ENCODE data around the gene OR52I1. TPM values are rescaled to one million over a fixed set of nuclear protein-coding genes. Genes with fewer than 3 reads are reported as not detected.

Gene OR52I1
- total RNA-seq, 2 experiments from 2014 or later, result not detected

DNA sequence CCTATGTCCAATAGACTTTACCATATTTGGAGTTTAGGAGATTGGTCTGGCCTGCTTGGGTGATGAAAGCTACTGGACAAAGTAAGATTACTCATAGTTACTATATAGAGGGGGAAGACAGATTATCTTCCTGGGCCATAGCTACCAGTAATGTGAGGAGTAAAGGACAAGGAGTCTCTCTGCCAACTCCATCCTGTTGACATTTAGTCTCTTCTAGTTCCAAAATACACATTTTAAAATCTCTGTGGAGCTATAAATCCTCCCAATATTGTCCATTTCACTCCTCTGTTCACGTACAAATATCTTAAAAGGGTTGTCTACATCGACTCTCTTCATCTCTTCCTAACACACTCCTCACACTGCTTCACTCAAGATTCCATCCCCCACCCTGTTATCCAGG, 42.3 kb downstream of the OR52I1 start:
- ATAC-seq (ENCODE audit: poor library complexity) (no peak), DNase-seq (no peak)
- no peaks in the 10 kb centered on the region for H3K36me3 Mint-ChIP-seq (ENCODE audit: low read depth)
- ChIA-PET CTCF (interaction anchor here (0.8 to 2.2 kb wide), 4 partner anchors 9 to 1177 kb away, joined by 3 to 6 read pairs (median 4); no protein-coding TSS in a partner anchor), POLR2A (interaction anchor here (1.5 kb wide), 1 partner anchor 28 kb away, joined by 4 read pairs; the partner anchor contains the start of gene TRIM68)
- Histone ChIP-seq H3K4me3 (ENCODE audit: low read length) (no peak overlapping the region), H3K36me3 (ENCODE audit: insufficient read depth, low read length) (no peaks in the 10 kb centered on the region), H3K9me3 (ENCODE audit: control insufficient read depth in 1 of 2, insufficient read depth in 1 of 2, low read length in 2 of 2) (no peaks in the 10 kb centered on the region), H3K27me3 (ENCODE audit: control insufficient read depth in 1 of 2, insufficient read depth in 2 of 2, low read length in 2 of 2) (peaks cover 2 to 7% of the 10 kb centered on the region in 2 experiments), H3K27ac (ENCODE audit: low read depth in 1 of 2, low read length in 2 of 2) (no peak overlapping the region), H3K4me1 (ENCODE audit: insufficient read depth, low read length) (peaks cover 7% of the 10 kb centered on the region)
- no peak overlapping the region for H3K27ac Mint-ChIP-seq
- intact Hi-C loops (cut with DNase I, micrococcal nuclease), result loop anchor here (2.0 to 5.0 kb wide), 3 partner anchors 449 to 1717 kb away; no protein-coding TSS in a partner anchor
- peaks cover 24% of the 10 kb centered on the region for H3K27me3 Mint-ChIP-seq
- H3K4me3 Mint-ChIP-seq, result no peak overlapping the region
- TF ChIP-seq CTCF (IDR thresholded peaks at IDR 0.05), result no peak
- H3K9me3 Mint-ChIP-seq, result no peaks in the 10 kb centered on the region
- no peaks in the 10 kb centered on the region for H3K4me1 Mint-ChIP-seq (ENCODE audit: low read depth)

DNA sequence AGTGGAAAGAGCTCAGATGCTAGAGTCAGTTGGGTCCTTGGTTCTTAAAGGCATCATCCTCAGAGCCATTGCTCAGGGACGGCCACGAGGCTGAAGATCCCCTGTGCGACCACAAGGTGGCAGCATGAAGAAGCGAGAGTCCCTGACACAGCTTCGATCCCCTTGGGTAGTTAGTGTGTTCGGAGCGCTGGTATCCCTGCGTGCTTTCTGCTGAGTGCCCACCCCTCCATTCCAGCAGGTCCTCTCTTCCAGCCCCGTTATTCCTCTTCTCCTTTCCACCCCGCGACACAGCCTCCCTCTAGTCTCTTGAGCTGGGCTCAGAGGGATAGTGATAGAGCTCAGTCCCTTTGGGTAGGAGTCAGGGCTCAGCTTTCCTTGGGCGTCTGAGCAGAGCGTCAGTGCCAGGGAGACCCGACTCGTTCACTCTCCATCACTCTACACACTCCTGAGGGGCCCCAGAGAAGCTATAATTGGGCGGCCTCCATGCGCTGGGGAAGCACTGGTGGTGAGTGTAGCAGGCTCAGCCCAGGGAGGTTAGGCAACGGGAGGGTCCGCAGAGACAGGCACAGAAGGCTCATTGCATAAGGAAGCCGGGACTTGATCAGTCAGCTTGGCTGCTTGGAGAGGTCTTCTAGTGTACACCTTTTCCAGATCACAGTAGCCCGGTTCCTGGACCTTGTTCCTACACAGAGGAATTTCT, 43.3 kb downstream of the OR52I1 start, which contains the start of gene OR51D1:
OR51D1 (plus strand) TSS at position 516 of the 700 bp plus-strand sequence. CDS start 2,314 bp downstream, outside the sequence.
- Histone ChIP-seq H3K27me3 (ENCODE audit: control insufficient read depth in 1 of 2, insufficient read depth in 2 of 2, low read length in 2 of 2) (peaks cover 4 to 7% of the 10 kb centered on the region in 2 experiments), H3K27ac (ENCODE audit: low read depth in 1 of 2, low read length in 2 of 2) (no peak within 1 kb of the TSS), H3K9me3 (ENCODE audit: control insufficient read depth in 1 of 2, insufficient read depth in 1 of 2, low read length in 2 of 2) (no peaks in the 10 kb centered on the region), H3K4me1 (ENCODE audit: insufficient read depth, low read length) (peaks cover 7% of the 10 kb centered on the region), H3K36me3 (ENCODE audit: insufficient read depth, low read length) (no peaks in the 10 kb centered on the region), H3K4me3 (ENCODE audit: low read length) (no peak within 1 kb of the TSS)
- H3K9me3 Mint-ChIP-seq, result no peaks in the 10 kb centered on the region
- H3K27me3 Mint-ChIP-seq, result peaks cover 24% of the 10 kb centered on the region
- DNase-seq (peak; percentile 47 to 80 (median 57)), ATAC-seq (ENCODE audit: poor library complexity) (peak; percentile 86)
- intact Hi-C loops (cut with DNase I, micrococcal nuclease), result loop anchor here (1.0 to 5.0 kb wide), 4 partner anchors 450 to 1716 kb away; partner anchors contain the start of gene OR52N2 (in 1 of the 2)
- peak; percentile 87 for TF ChIP-seq CTCF (IDR thresholded peaks at IDR 0.05)
- H3K4me1 Mint-ChIP-seq (ENCODE audit: low read depth), result no peaks in the 10 kb centered on the region
- H3K4me3 Mint-ChIP-seq, result no peak within 1 kb of the TSS
- CTCF ChIA-PET, result interaction anchor here (0.8 to 2.2 kb wide), 5 partner anchors 10 to 1716 kb away, joined by 3 to 6 read pairs (median 5); no protein-coding TSS in a partner anchor
- H3K36me3 Mint-ChIP-seq (ENCODE audit: low read depth), result no peaks in the 10 kb centered on the region
- POLR2A ChIA-PET, result interaction anchor here (0.6 to 1.5 kb wide), 3 partner anchors 10 to 991 kb away, joined by 3 to 4 read pairs (median 3); partner anchors contain the start of gene TRIM68
- H3K27ac Mint-ChIP-seq, result no peak within 1 kb of the TSS

- Mint-ChIP-seq H3K27me3 (peaks cover 26% of the 10 kb centered on the region), H3K36me3 (ENCODE audit: low read depth) (no peaks in the 10 kb centered on the region), H3K27ac (no peak overlapping the region), H3K9me3 (no peaks in the 10 kb centered on the region), H3K4me1 (ENCODE audit: low read depth) (no peaks in the 10 kb centered on the region), H3K4me3 (no peak overlapping the region)
- no peak overlapping the region for H3K4me3 ChIP-seq (ENCODE audit: low read length)
- TF ChIP-seq CTCF (IDR thresholded peaks at IDR 0.05), result no peak
- ATAC-seq (ENCODE audit: poor library complexity) (no peak), DNase-seq (no peak)
- H3K4me1 ChIP-seq (ENCODE audit: insufficient read depth, low read length), result peaks cover 7% of the 10 kb centered on the region
- intact Hi-C loops (cut with DNase I, micrococcal nuclease), result loop anchor here (1.0 to 5.0 kb wide), 4 partner anchors 450 to 1715 kb away; partner anchors contain the start of gene OR52N2 (in 1 of the 2)
- ChIA-PET POLR2A (interaction anchor here (0.6 kb wide), 1 partner anchor 991 kb away, joined by 3 read pairs; no protein-coding TSS in a partner anchor), CTCF (interaction anchor here (1.0 to 2.2 kb wide), 4 partner anchors 11 to 1716 kb away, joined by 3 to 6 read pairs (median 5); no protein-coding TSS in a partner anchor)
- H3K27ac ChIP-seq (ENCODE audit: low read depth in 1 of 2, low read length in 2 of 2), result no peak overlapping the region
- no peaks in the 10 kb centered on the region for H3K36me3 ChIP-seq (ENCODE audit: insufficient read depth, low read length)
- no peaks in the 10 kb centered on the region for H3K9me3 ChIP-seq (ENCODE audit: control insufficient read depth in 1 of 2, insufficient read depth in 1 of 2, low read length in 2 of 2)
- peaks cover 8 to 9% of the 10 kb centered on the region in 2 experiments for H3K27me3 ChIP-seq (ENCODE audit: control insufficient read depth in 1 of 2, insufficient read depth in 2 of 2, low read length in 2 of 2)
Observed at GRCh38 chr11:4637662-4638047, 43.8 kb downstream of the OR52I1 start.

All from CD4-positive, alpha-beta T cell (primary cell).